GF-D8 (cell line): Measurements from ENCODE around the gene TTC39B.
"Not testable (repeated sequence)": the region's sequence is repeated elsewhere in the genome, so short reads cannot be mapped to it uniquely, and the experiment has no call there.

ENCODE experiments used
- DNase-seq: peaks from one replicate; lab custom pipeline; 2025; lab: John Stamatoyannopoulos, UW

The TTC39B gene

GRCh38 chr9:15306757-15307522, at the start of gene TTC39B:
TTC39B (minus strand) TSS chr9:15307216; CDS start chr9:15307125, 91 bp downstream.
- no peak for DNase-seq

- no peak for DNase-seq
Measured at GRCh38 chr9:15355669-15356068, 48.7 kb upstream of the TTC39B start.

GRCh38 chr9:15354713-15355112, 47.7 kb upstream of the TTC39B start:
- DNase-seq = no peak

GRCh38 chr9:15353892-15354291, 46.9 kb upstream of the TTC39B start:
- DNase-seq = no peak

- DNase-seq = no peak
Measured at GRCh38 chr9:15352306-15352705, 45.3 kb upstream of the TTC39B start.

- no peak for DNase-seq
Measured at GRCh38 chr9:15349892-15350761, 43.1 kb upstream of the TTC39B start.

- no peak for DNase-seq
Measured at GRCh38 chr9:15346837-15347236, 39.8 kb upstream of the TTC39B start.

- no peak for DNase-seq
Measured at GRCh38 chr9:15344191-15344590, 37.2 kb upstream of the TTC39B start.

GRCh38 chr9:15333376-15333881, 26.4 kb upstream of the TTC39B start:
- no peak for DNase-seq

- no peak for DNase-seq
Measured at GRCh38 chr9:15332939-15333338, 25.9 kb upstream of the TTC39B start.

GRCh38 chr9:15329539-15330109, 22.6 kb upstream of the TTC39B start:
- no peak for DNase-seq

- no peak for DNase-seq
Measured at GRCh38 chr9:15328946-15329345, 21.9 kb upstream of the TTC39B start.

GRCh38 chr9:15322695-15323094, 15.7 kb upstream of the TTC39B start:
- not testable (repeated sequence) for DNase-seq

GRCh38 chr9:15319661-15320060, 12.6 kb upstream of the TTC39B start:
- DNase-seq = not testable (repeated sequence)

- DNase-seq = no peak
Measured at GRCh38 chr9:15317836-15318235, 10.8 kb upstream of the TTC39B start.

GRCh38 chr9:15311607-15312006, 4.6 kb upstream of the TTC39B start:
- no peak for DNase-seq

- DNase-seq = no peak
Measured at GRCh38 chr9:15310107-15310850, 3.3 kb upstream of the TTC39B start.

GRCh38 chr9:15308511-15308910, 1.5 kb upstream of the TTC39B start:
- no peak for DNase-seq

GRCh38 chr9:15307523-15307841, 466 bp upstream of the TTC39B start:
- DNase-seq = no peak

- no peak for DNase-seq
Measured at GRCh38 chr9:15306068-15306756, 804 bp downstream of the TTC39B start.

- no peak for DNase-seq
Measured at GRCh38 chr9:15305470-15305869, 1.5 kb downstream of the TTC39B start.
